Type B pancreatic cell (in vitro differentiated cells): ENCODE results near the gene CISD3. TPM values are rescaled to one million over a fixed set of nuclear protein-coding genes. Genes with fewer than 3 reads are reported as not detected.

Experiments used
- DNase-seq: peaks from one replicate; pipeline ENCODE4 v3.0.0; 2021; ENCODE audit warnings: mixed read lengths; ENCODE audit not compliant: unreplicated experiment; ENCODE audit errors: extremely low spot score
- H3K27ac Mint-ChIP-seq: 2 replicates; pipeline ENCODE4 v1.8.0; 2021; ENCODE audit warnings: mild to moderate bottlenecking, mixed read lengths
- H3K27me3 Mint-ChIP-seq: 2 replicates; pipeline ENCODE4 v1.8.0; 2021; ENCODE audit warnings: mixed read lengths
- H3K36me3 Mint-ChIP-seq: 2 replicates; pipeline ENCODE4 v1.8.0; 2021; ENCODE audit warnings: mixed read lengths
- H3K4me1 Mint-ChIP-seq: one replicate; pipeline ENCODE4 v1.8.0; 2021; ENCODE audit warnings: mixed read lengths; ENCODE audit not compliant: unreplicated experiment
- H3K4me3 Mint-ChIP-seq: 2 replicates; pipeline ENCODE4 v1.8.0; 2021; ENCODE audit warnings: mild to moderate bottlenecking, mixed read lengths
- H3K9me3 Mint-ChIP-seq: 2 replicates; pipeline ENCODE4 v1.8.0; 2021; ENCODE audit warnings: mixed read lengths
- CTCF ChIP-seq: fragments of 200-600 bp; sonication (generic); conservative IDR thresholded peaks from 2 replicates; pipeline ENCODE4 v1.5.0; 2021; ENCODE audit warnings: antibody characterized with exemption, mild to moderate bottlenecking
- total RNA-seq: library from RNA; stranded (reverse); gene quantifications from 2 replicates; pipeline ENCODE4 v1.2.1, GENCODE V29; 2021; ENCODE audit warnings: low replicate concordance

The CISD3 gene
- total RNA-seq, 1 donor from 2014 or later: 12.8 TPM

GRCh38 chr17:38752308-38753070, 22.3 kb downstream of the CISD3 start, which contains the start of gene PSMB3:
TSS of gene PSMB3 (plus strand) at chr17:38752741. CDS start at chr17:38752827, 86 bp downstream.
- peak within 1 kb of the TSS; percentile 99 for H3K4me3 Mint-ChIP-seq
- peaks cover 15% of the 10 kb centered on the region for H3K36me3 Mint-ChIP-seq
- H3K27me3 Mint-ChIP-seq: peaks cover 13% of the 10 kb centered on the region
- H3K27ac Mint-ChIP-seq: peak within 1 kb of the TSS; percentile 90
- peaks cover 20% of the 10 kb centered on the region for H3K4me1 Mint-ChIP-seq
- no peaks in the 10 kb centered on the region for H3K9me3 Mint-ChIP-seq
- no peak for TF ChIP-seq CTCF
- peak; percentile 92 for DNase-seq

GRCh38 chr17:38753071-38753506, 22.9 kb downstream of the CISD3 start:
- peak overlapping the region; percentile 99 for H3K4me3 Mint-ChIP-seq

GRCh38 chr17:38761612-38762011, 31.5 kb downstream of the CISD3 start:
- DNase-seq: no peak
- Mint-ChIP-seq H3K4me3 (no peak overlapping the region), H3K36me3 (peaks cover 15% of the 10 kb centered on the region), H3K27me3 (no peaks in the 10 kb centered on the region), H3K27ac (peak overlapping the region; percentile 69), H3K4me1 (no peaks in the 10 kb centered on the region), H3K9me3 (no peaks in the 10 kb centered on the region)
- peak; percentile 62 for TF ChIP-seq CTCF

More at GRCh38 chr17:38753071-38753506, 22.9 kb downstream of the CISD3 start:
- Mint-ChIP-seq H3K27me3 (peaks cover 13% of the 10 kb centered on the region), H3K4me1 (peaks cover 20% of the 10 kb centered on the region), H3K27ac (peak overlapping the region; percentile 90), H3K36me3 (peaks cover 15% of the 10 kb centered on the region), H3K9me3 (no peaks in the 10 kb centered on the region)
- TF ChIP-seq CTCF: no peak
- no peak for DNase-seq

- no peaks in the 10 kb centered on the region for H3K27me3 Mint-ChIP-seq
- H3K4me1 Mint-ChIP-seq: no peaks in the 10 kb centered on the region
- no peaks in the 10 kb centered on the region for H3K9me3 Mint-ChIP-seq
- H3K36me3 Mint-ChIP-seq: peaks cover 15% of the 10 kb centered on the region
- TF ChIP-seq CTCF: no peak
- no peak for DNase-seq
- H3K27ac Mint-ChIP-seq: no peak overlapping the region
- H3K4me3 Mint-ChIP-seq: no peak overlapping the region
Measured at GRCh38 chr17:38762231-38762630, 32.1 kb downstream of the CISD3 start.

GRCh38 chr17:38766341-38766740, 36.2 kb downstream of the CISD3 start:
- Mint-ChIP-seq H3K27ac (peak overlapping the region; percentile 27), H3K9me3 (no peaks in the 10 kb centered on the region), H3K27me3 (no peaks in the 10 kb centered on the region), H3K4me1 (no peaks in the 10 kb centered on the region), H3K36me3 (peaks cover 13% of the 10 kb centered on the region), H3K4me3 (no peak overlapping the region)
- DNase-seq: no peak
- TF ChIP-seq CTCF: no peak
